Thyroid gland (tissue), 4 donors: ENCODE data around the gene CEP152.

ENCODE experiments used
- POLR2A ChIP-seq, 2 donors: fragments of 450-650 bp; IDR thresholded peaks; one replicate each; pipeline ENCODE4 v1.6.1; 2017; ENCODE audit warnings: antibody characterized with exemption in 2 of 2, mild to moderate bottlenecking in 2 of 2, moderate library complexity in 1 of 2
- TF ChIP-seq, protein P1 (sequence below), 6 experiments: fragments of 200-600 bp in 3 of 6; fragments of 450-650 bp in 3 of 6; sonication (generic) in 3 of 6; IDR thresholded peaks; one replicate each; pipeline ENCODE4 v1.5.1; 2016 to 2019; ENCODE audit warnings: antibody characterized with exemption in 6 of 6, mild to moderate bottlenecking in 2 of 6, inconsistent platforms in 1 of 6, moderate library complexity in 1 of 6

- TF ChIP-seq, protein P1, sequence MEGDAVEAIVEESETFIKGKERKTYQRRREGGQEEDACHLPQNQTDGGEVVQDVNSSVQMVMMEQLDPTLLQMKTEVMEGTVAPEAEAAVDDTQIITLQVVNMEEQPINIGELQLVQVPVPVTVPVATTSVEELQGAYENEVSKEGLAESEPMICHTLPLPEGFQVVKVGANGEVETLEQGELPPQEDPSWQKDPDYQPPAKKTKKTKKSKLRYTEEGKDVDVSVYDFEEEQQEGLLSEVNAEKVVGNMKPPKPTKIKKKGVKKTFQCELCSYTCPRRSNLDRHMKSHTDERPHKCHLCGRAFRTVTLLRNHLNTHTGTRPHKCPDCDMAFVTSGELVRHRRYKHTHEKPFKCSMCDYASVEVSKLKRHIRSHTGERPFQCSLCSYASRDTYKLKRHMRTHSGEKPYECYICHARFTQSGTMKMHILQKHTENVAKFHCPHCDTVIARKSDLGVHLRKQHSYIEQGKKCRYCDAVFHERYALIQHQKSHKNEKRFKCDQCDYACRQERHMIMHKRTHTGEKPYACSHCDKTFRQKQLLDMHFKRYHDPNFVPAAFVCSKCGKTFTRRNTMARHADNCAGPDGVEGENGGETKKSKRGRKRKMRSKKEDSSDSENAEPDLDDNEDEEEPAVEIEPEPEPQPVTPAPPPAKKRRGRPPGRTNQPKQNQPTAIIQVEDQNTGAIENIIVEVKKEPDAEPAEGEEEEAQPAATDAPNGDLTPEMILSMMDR (IDR thresholded peaks at IDR 0.05) = no peak
- TF ChIP-seq POLR2A (IDR thresholded peaks at IDR 0.05) = no peak
Observed at GRCh38 chr15:48765022-48765421, 45.8 kb downstream of the CEP152 start.
